ENCODE results near the gene TSSK3.

The TSSK3 gene

GRCh38 chr1:32334274-32334861 lies 28.0 kb upstream of the TSSK3 start:
- H3K4me3 ChIP-seq (ENCODE audit: low read length) = peak overlapping the region; percentile 18
- peaks cover 3% of the 10 kb centered on the region for H3K36me3 ChIP-seq (ENCODE audit: control insufficient read depth, insufficient read depth, low read length)
- H3K9ac ChIP-seq (ENCODE audit: low read length) = peak overlapping the region; percentile 69
- peaks cover 60% of the 10 kb centered on the region for H3K4me1 ChIP-seq (ENCODE audit: control insufficient read depth, insufficient read depth, low read length)
- no peaks in the 10 kb centered on the region for H3K9me3 ChIP-seq (ENCODE audit: control insufficient read depth, low read length)
- H3K27me3 ChIP-seq (ENCODE audit: control insufficient read depth, insufficient read depth, low read length) = no peaks in the 10 kb centered on the region

- no peaks in the 10 kb centered on the region for H3K36me3 ChIP-seq (ENCODE audit: control insufficient read depth, insufficient read depth, low read length)
- H3K27me3 ChIP-seq (ENCODE audit: control insufficient read depth, insufficient read depth, low read length) = no peaks in the 10 kb centered on the region
- H3K4me3 ChIP-seq (ENCODE audit: low read length) = peak overlapping the region; percentile 18
- H3K4me1 ChIP-seq (ENCODE audit: control insufficient read depth, insufficient read depth, low read length) = peaks cover 60% of the 10 kb centered on the region
- no peaks in the 10 kb centered on the region for H3K9me3 ChIP-seq (ENCODE audit: control insufficient read depth, low read length)
- peak overlapping the region; percentile 69 for H3K9ac ChIP-seq (ENCODE audit: low read length)
These were observed 27.3 kb upstream of the TSSK3 start for GRCh38 chr1:32334864-32335534.

GRCh38 chr1:32335535-32335789 lies 26.9 kb upstream of the TSSK3 start:
- Histone ChIP-seq H3K36me3 (ENCODE audit: control insufficient read depth, insufficient read depth, low read length) (no peaks in the 10 kb centered on the region), H3K9ac (ENCODE audit: low read length) (peak overlapping the region; percentile 69), H3K27me3 (ENCODE audit: control insufficient read depth, insufficient read depth, low read length) (no peaks in the 10 kb centered on the region), H3K4me3 (ENCODE audit: low read length) (no peak overlapping the region), H3K4me1 (ENCODE audit: control insufficient read depth, insufficient read depth, low read length) (peaks cover 60% of the 10 kb centered on the region), H3K9me3 (ENCODE audit: control insufficient read depth, low read length) (no peaks in the 10 kb centered on the region)

GRCh38 chr1:32335790-32336590 lies 26.3 kb upstream of the TSSK3 start, which contains the start of gene MARCKSL1:
TSS of gene MARCKSL1 (minus strand) at chr1:32336233. CDS start at chr1:32336033, 200 bp downstream.
- H3K9ac ChIP-seq (ENCODE audit: low read length) = peak within 1 kb of the TSS; percentile 69
- H3K4me3 ChIP-seq (ENCODE audit: low read length) = peak within 1 kb of the TSS; percentile 18
- H3K9me3 ChIP-seq (ENCODE audit: control insufficient read depth, low read length) = no peaks in the 10 kb centered on the region
- no peaks in the 10 kb centered on the region for H3K36me3 ChIP-seq (ENCODE audit: control insufficient read depth, insufficient read depth, low read length)
- peaks cover 60% of the 10 kb centered on the region for H3K4me1 ChIP-seq (ENCODE audit: control insufficient read depth, insufficient read depth, low read length)
- H3K27me3 ChIP-seq (ENCODE audit: control insufficient read depth, insufficient read depth, low read length) = no peaks in the 10 kb centered on the region

GRCh38 chr1:32336591-32336932 lies 25.8 kb upstream of the TSSK3 start:
- H3K4me3 ChIP-seq (ENCODE audit: low read length) = no peak overlapping the region
- H3K36me3 ChIP-seq (ENCODE audit: control insufficient read depth, insufficient read depth, low read length) = no peaks in the 10 kb centered on the region
- H3K9me3 ChIP-seq (ENCODE audit: control insufficient read depth, low read length) = no peaks in the 10 kb centered on the region
- no peak overlapping the region for H3K9ac ChIP-seq (ENCODE audit: low read length)
- no peaks in the 10 kb centered on the region for H3K27me3 ChIP-seq (ENCODE audit: control insufficient read depth, insufficient read depth, low read length)
- peaks cover 61% of the 10 kb centered on the region for H3K4me1 ChIP-seq (ENCODE audit: control insufficient read depth, insufficient read depth, low read length)

GRCh38 chr1:32336963-32337675 lies 25.2 kb upstream of the TSSK3 start:
- Histone ChIP-seq H3K9ac (ENCODE audit: low read length) (no peak overlapping the region), H3K27me3 (ENCODE audit: control insufficient read depth, insufficient read depth, low read length) (no peaks in the 10 kb centered on the region), H3K4me1 (ENCODE audit: control insufficient read depth, insufficient read depth, low read length) (peaks cover 62% of the 10 kb centered on the region), H3K9me3 (ENCODE audit: control insufficient read depth, low read length) (no peaks in the 10 kb centered on the region), H3K4me3 (ENCODE audit: low read length) (no peak overlapping the region), H3K36me3 (ENCODE audit: control insufficient read depth, insufficient read depth, low read length) (no peaks in the 10 kb centered on the region)

GRCh38 chr1:32337855-32338636 lies 24.3 kb upstream of the TSSK3 start:
- Histone ChIP-seq H3K4me1 (ENCODE audit: control insufficient read depth, insufficient read depth, low read length) (peaks cover 60% of the 10 kb centered on the region), H3K9me3 (ENCODE audit: control insufficient read depth, low read length) (no peaks in the 10 kb centered on the region), H3K27me3 (ENCODE audit: control insufficient read depth, insufficient read depth, low read length) (no peaks in the 10 kb centered on the region), H3K36me3 (ENCODE audit: control insufficient read depth, insufficient read depth, low read length) (no peaks in the 10 kb centered on the region), H3K4me3 (ENCODE audit: low read length) (no peak overlapping the region), H3K9ac (ENCODE audit: low read length) (peak overlapping the region; percentile 52)

- Histone ChIP-seq H3K9me3 (ENCODE audit: control insufficient read depth, low read length) (no peaks in the 10 kb centered on the region), H3K4me1 (ENCODE audit: control insufficient read depth, insufficient read depth, low read length) (peaks cover 56% of the 10 kb centered on the region), H3K27me3 (ENCODE audit: control insufficient read depth, insufficient read depth, low read length) (no peaks in the 10 kb centered on the region), H3K36me3 (ENCODE audit: control insufficient read depth, insufficient read depth, low read length) (no peaks in the 10 kb centered on the region), H3K4me3 (ENCODE audit: low read length) (no peak overlapping the region), H3K9ac (ENCODE audit: low read length) (peak overlapping the region; percentile 52)
These were observed 23.6 kb upstream of the TSSK3 start for GRCh38 chr1:32338637-32339145.

GRCh38 chr1:32339363-32339978 lies 22.9 kb upstream of the TSSK3 start:
- Histone ChIP-seq H3K9me3 (ENCODE audit: control insufficient read depth, low read length) (no peaks in the 10 kb centered on the region), H3K27me3 (ENCODE audit: control insufficient read depth, insufficient read depth, low read length) (no peaks in the 10 kb centered on the region), H3K36me3 (ENCODE audit: control insufficient read depth, insufficient read depth, low read length) (no peaks in the 10 kb centered on the region), H3K4me3 (ENCODE audit: low read length) (no peak overlapping the region), H3K9ac (ENCODE audit: low read length) (no peak overlapping the region), H3K4me1 (ENCODE audit: control insufficient read depth, insufficient read depth, low read length) (peaks cover 50% of the 10 kb centered on the region)

GRCh38 chr1:32341186-32341757 lies 21.1 kb upstream of the TSSK3 start:
- Histone ChIP-seq H3K4me3 (ENCODE audit: low read length) (no peak overlapping the region), H3K27me3 (ENCODE audit: control insufficient read depth, insufficient read depth, low read length) (no peaks in the 10 kb centered on the region), H3K4me1 (ENCODE audit: control insufficient read depth, insufficient read depth, low read length) (peaks cover 49% of the 10 kb centered on the region), H3K36me3 (ENCODE audit: control insufficient read depth, insufficient read depth, low read length) (no peaks in the 10 kb centered on the region), H3K9ac (ENCODE audit: low read length) (no peak overlapping the region), H3K9me3 (ENCODE audit: control insufficient read depth, low read length) (no peaks in the 10 kb centered on the region)

- Histone ChIP-seq H3K27me3 (ENCODE audit: control insufficient read depth, insufficient read depth, low read length) (no peaks in the 10 kb centered on the region), H3K4me1 (ENCODE audit: control insufficient read depth, insufficient read depth, low read length) (peaks cover 44% of the 10 kb centered on the region), H3K9ac (ENCODE audit: low read length) (no peak overlapping the region), H3K4me3 (ENCODE audit: low read length) (no peak overlapping the region), H3K36me3 (ENCODE audit: control insufficient read depth, insufficient read depth, low read length) (no peaks in the 10 kb centered on the region), H3K9me3 (ENCODE audit: control insufficient read depth, low read length) (no peaks in the 10 kb centered on the region)
These were observed 20.4 kb upstream of the TSSK3 start for GRCh38 chr1:32341971-32342370.
